Suppressor macrophage treated with lipopolysaccharide for 4 hours (primary cell): ENCODE results near the gene NAV2.

ENCODE experiments used
- DNase-seq: peaks from one replicate; pipeline ENCODE4 v3.0.0-alpha.2; 2020

Gene NAV2

GRCh38 chr11:19813158-19813879, 100.7 kb downstream of the NAV2 start:
- DNase-seq, result no peak

- DNase-seq, result no peak
These were observed 101.8 kb downstream of the NAV2 start for GRCh38 chr11:19814421-19814820.

GRCh38 chr11:19816040-19816439, 103.4 kb downstream of the NAV2 start:
- DNase-seq, result no peak

GRCh38 chr11:19816817-19817216, 104.2 kb downstream of the NAV2 start:
- no peak for DNase-seq

- no peak for DNase-seq
These were observed 104.7 kb downstream of the NAV2 start for GRCh38 chr11:19817265-19817851.

GRCh38 chr11:19817870-19818269, 105.2 kb downstream of the NAV2 start:
- no peak for DNase-seq

GRCh38 chr11:19818619-19819018, 106.0 kb downstream of the NAV2 start:
- DNase-seq, result no peak

GRCh38 chr11:19819148-19819547, 106.5 kb downstream of the NAV2 start:
- DNase-seq, result no peak

GRCh38 chr11:19820100-19820499, 107.5 kb downstream of the NAV2 start:
- no peak for DNase-seq

GRCh38 chr11:19821412-19821875, 108.8 kb downstream of the NAV2 start:
- peak; percentile 1 for DNase-seq

- no peak for DNase-seq
These were observed 109.4 kb downstream of the NAV2 start for GRCh38 chr11:19821993-19822392.

GRCh38 chr11:19822531-19822930, 109.9 kb downstream of the NAV2 start:
- no peak for DNase-seq

- no peak for DNase-seq
These were observed 114.0 kb downstream of the NAV2 start for GRCh38 chr11:19826606-19827005.

- DNase-seq, result no peak
These were observed 114.9 kb downstream of the NAV2 start for GRCh38 chr11:19827399-19828135.

GRCh38 chr11:19828382-19829108, 115.9 kb downstream of the NAV2 start:
- DNase-seq, result no peak

GRCh38 chr11:19829109-19829837, 116.6 kb downstream of the NAV2 start:
- no peak for DNase-seq

- DNase-seq, result no peak
These were observed 119.6 kb downstream of the NAV2 start for GRCh38 chr11:19832086-19832750.

- DNase-seq, result no peak
These were observed 120.3 kb downstream of the NAV2 start for GRCh38 chr11:19832901-19833300.

- DNase-seq, result no peak
These were observed 122.1 kb downstream of the NAV2 start for GRCh38 chr11:19834771-19835170.

- no peak for DNase-seq
These were observed 124.0 kb downstream of the NAV2 start for GRCh38 chr11:19836666-19837065.

- no peak for DNase-seq
These were observed 126.5 kb downstream of the NAV2 start for GRCh38 chr11:19838994-19839768.
